HG03571 (cell line): ENCODE measurements around the gene ERN1.

Experiments used
- ATAC-seq: cut with Tn5 transposase; IDR thresholded peaks from one replicate; pipeline ENCODE4 v1.9.1; 2021; ENCODE audit not compliant: unreplicated experiment

The ERN1 gene

DNA sequence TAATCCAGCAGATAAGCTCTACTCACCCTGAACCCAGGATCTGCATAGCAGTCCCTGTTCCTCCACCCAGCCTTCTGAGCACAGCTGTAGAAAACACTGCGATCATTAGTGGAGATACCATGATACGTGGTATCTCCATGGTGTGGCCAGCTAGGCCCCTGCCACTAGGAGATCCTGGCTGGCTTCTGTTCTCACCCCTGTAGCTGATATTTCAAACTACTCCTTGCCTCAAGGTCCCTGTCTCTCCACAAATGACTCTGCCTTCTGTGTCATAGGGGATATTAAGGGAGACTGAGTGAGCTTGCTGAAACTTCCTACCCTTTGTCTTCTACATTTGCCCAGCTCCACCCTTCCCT is 44.3 kb downstream of the ERN1 start:
- ATAC-seq: no peak

DNA sequence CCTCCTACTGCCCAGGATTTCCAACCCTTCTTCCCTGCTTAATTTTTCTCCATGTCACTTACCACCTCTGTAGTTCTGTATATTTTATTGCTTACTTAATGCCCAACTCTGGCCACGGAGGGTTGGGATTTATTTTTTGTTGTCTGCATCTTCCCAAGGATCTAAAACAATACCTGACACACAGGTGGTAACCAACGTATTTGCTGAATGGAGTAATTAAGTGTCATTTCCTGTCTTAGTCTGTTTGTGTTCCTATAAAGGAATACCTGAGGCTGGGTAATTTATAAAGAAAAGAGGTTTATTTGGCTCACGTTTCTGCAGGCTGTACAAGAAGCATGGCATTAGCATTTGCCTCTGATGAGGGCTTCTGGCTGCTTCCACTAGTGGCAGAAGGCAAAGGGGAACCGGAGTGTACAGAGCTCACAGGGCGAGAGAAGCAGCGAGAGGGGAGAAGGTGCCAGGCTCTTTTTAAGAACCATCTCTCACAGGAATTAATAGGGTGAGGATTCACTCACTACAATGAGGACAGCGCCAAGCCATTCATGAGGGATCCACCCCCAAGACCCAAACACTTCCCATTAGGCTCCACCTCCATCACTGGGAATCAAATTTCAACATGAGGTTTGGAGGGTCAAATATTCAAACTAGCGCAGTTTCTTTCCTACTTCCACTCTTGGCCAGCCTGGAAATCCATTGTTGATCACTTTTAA is 44.8 kb downstream of the ERN1 start:
- no peak for ATAC-seq

DNA sequence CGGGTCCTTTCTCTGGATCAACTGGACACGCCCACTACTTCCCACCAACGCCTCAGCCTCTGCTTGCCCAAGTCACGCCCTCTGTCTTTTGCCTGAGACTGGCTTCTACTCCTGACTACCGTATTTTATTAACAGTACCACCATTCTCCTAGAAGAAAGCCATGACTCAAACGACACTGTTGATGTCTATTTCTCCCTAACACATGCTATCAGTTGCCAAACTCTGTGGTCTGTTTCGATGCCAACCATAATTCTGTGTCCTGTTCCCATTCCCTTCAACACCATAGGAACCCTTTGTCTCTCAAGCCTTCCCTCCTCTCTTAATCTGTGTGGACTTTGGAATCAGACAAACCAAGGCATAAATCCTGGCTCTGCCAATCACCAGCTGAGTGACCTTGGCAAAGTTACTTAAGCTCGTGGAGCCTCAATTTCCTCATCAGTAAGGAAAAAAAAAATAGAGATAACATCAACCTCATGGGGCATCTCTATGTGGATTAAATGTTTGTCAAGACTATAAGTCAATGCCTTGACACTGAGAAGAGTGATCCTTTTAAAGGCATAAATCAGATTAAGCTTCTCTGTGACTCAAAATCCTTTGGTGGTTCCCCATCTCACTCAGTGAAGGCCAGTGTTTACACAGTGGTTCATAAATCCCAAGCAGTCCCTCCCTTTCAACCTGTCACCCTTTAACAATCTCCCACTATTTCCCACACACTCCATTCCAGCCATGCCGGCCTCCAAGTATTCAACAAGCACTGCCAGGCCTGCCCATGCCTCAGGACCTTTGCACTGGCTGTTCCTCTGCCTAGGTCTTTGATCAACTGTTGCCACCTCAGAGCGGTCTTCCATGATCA is 45.6 kb downstream of the ERN1 start:
- no peak for ATAC-seq

DNA sequence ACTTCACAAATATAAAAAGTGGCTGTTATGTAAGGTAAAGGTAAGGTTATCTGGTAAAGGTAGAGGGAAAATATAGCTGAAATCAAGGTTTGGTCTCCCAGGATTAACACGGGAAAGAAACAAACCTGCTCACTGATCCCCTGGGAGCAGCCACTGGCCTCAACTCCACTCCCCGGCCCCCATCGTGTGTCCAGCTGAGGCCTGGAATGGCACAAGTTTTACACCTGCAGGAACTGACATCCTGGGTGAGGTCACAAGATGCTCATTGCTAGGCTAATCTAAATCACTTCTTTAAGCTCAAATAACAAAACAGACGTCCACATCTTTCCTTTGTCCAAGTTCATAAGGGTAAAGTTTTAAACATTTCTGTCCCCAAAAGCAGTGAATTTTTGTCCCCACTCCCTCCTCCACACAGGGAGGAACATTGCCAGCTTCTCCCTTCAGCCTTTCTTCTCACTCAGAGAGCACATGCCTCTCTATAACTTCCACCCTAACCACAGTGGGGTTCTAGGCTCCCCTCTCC is 46.3 kb downstream of the ERN1 start:
- no peak for ATAC-seq

DNA sequence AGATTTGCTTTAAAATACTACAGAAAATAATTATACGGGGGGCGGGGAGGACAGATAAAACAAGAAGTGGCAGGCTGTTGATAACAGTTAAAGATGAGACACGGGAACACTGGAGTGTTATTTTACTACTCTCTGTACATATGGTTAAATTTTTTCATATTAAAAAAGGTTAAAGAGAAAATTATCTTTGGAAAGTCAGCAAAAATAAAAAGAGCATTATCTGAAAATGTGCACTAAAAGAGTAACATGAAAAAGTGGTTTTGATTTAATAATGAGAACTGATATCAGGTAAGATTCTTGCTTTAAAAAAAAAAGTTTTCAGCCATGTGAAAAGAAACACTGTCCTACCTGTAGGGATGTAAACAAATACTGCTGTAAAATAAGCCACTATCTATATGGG is 46.9 kb downstream of the ERN1 start:
- no peak for ATAC-seq

DNA sequence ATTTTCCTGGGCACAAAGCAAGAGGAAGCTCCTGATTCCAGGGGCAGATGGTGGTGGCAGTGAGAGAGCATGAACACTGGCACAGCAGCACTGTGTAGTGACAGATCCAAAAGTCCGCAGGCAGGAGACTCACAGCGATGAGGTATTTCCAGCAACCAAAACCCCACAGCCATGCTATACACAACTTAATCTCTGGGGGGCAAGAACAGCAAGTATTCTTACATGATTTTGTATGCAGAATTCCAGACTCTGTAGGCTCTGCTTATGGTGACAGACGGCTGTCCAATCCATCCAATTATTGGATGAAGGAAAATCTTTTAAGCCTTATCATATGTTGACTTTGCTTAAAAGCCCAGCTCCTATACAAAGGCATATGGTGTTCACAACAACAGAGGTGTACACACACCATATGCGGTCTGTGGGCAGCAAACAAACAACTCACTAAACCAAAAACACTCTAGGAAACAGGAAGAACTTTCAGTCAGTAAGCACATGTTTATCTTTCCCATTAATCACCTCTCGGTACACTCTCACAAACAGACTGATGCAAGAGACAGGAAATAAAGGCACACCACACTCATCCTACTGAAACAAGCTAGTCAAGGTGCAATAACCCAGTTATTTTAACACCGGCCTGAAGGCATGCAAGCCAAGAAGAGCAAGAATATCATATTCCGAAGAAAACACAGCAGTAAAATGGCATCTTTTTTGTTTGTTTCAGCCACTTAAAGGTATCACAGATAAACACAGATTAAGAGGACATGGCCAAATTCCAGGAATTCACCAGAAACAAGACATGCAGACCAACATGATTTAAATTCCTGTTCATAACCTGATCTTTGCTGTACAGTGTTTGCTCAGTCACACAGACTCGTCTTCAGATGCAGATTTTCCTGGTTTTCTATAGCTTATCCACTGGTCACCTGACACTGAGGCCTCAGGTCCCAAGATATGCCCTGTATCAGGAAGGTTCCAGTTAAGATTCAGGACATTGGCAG is 47.8 kb downstream of the ERN1 start:
- ATAC-seq: peak; percentile 57

DNA sequence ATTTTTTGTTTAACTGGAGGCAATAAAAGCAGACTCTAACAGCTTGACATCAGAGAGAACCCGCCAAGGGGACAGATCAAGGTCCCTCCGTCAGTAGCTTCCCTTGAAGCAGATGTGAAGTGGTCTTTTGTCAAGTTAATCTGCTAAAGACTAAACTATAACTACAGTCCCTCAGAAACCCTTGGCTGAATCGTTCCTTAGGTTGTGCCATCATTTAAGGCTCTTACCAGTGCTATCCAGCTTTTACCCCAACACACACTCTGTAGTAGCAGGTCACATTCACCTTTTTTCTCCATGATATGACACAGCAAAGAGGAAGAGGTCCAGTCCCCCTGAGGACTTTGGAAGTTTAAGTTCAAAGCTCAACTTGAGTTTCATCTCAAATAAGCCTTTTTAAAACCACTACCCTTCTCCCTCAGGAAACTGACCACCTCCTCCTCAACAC is 49.7 kb downstream of the ERN1 start:
- no peak for ATAC-seq

DNA sequence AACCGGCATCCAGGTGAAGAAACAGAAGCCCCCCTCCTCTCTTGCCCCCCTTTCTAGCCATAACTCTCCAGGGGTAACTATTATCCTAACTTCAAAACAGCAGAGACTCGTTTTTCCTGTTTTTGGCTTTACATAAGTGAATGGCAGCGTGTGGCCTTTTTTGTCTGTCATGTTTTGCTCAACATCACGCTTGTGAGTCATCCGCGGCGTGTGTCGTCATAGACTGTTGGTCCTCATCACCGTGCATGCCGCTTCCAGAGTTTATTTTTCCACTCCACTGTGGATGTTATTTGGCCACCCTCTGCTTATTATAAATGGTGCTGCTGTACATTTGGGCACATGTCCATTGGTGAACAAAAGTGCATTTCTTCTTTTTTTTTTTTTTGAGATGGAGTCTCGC is 52.6 kb downstream of the ERN1 start:
- ATAC-seq: no peak

DNA sequence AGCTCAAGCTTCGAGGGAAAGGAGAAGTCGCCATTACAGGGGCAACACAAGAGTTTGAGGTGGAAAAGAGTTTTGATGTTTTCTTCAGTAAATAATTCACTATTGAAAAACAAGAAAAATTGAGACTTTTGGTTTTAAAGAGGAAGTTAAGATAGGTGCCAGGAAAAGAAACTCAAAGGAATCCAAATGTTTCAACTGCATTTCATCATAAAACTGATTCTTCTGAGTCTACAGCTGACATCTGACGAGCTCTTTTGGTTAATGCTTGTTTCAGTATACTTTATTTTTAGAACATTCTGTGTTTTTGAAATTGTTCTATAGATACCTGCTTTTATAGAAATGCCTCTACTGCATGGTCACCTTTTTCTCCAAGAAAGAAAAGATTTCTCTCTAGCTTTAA is 54.0 kb downstream of the ERN1 start:
- ATAC-seq: no peak

DNA sequence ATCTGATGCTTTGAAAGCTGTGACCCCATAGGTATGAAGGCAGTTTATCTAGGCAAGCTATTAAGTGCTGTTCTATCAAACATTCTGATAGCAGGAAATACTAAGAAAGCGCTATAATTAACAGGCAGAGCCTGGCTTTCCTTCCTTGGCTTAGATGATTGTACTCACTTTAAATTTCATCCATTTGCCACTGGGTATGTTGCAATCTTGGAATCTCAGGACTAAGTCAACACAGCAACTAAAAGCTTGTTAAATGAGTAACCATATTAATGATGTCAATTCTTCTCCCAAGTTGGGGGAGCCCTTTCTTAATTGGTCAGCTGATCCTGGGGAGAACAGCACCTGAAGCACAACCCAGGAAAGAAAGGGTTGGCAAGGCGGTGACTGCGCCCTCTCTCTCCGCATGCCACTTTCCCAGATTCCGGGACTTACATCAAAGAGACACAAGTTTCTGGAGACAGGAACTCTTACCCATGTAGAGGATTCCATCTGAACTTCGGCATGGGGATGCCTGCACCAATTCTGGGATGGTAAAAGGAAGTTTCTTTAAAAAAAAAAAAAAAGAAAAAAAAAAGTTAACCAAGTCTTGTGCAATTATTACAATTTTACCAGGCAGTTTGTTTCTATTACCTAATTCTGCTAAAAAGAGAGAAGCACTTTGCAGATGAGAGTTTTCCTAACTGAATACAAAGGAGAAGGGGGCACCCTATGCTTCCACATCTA is 55.1 kb downstream of the ERN1 start:
- ATAC-seq: no peak

DNA sequence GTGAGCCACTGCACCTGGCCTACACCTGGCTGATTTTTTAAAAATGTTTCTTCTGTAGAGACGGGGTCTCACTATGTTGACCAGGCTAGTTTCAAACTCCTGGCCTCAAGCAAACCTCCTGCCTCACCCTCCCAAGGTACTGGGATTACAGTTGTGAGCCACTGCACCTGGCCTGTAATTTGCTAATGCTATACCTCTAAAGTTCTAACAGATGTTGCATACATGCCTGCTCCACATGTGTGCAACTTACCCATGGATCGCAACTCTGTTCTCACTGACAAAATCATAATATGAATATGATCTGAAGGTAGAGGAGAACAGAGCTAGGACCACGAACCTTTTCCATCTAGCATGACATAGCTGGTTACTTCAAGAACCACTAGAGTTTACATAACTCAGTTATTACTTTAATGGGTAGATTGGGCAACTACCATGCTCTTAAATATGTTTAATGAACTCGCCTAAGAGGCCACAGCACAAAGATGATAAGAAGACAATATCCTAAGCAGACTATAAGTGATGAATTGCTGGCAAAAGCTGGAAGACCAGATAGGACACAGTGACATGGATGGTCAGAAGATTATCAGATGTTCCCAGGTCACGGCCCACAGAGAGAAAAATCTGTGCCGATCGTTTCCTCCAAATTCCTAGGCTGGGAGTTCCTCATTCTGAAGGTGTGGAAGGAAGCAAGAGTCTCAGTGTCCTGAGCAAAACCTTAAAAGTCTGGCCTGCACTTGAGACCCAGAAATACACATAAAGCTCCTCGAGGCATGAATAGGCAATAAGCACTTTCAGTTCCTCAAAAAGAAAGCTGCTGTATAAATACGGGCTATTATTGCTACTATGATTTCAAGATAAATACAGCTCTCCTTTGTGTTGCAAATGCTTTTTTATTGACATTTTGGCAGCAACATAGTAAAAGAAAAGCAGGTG is 55.9 kb downstream of the ERN1 start:
- peak; percentile 76 for ATAC-seq

DNA sequence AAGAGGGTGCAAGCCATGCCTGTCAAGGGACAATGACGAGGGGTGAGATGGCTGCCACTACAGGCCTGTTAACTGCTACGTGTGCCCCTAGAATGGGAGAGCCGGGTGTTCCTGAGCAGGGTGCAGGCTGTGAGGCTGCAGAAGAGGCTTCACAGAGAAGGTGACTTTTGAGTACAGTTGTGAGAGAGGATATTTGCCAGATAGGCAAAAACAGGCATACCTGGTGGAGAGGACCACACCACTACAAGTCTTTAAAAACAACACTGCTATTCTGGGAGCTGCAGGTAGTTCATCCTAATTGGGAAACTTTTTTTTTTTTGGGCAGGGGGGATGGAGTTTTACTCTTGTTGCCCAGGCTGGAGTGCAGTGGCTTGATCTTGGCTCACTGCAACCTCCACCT is 58.8 kb downstream of the ERN1 start:
- no peak for ATAC-seq

DNA sequence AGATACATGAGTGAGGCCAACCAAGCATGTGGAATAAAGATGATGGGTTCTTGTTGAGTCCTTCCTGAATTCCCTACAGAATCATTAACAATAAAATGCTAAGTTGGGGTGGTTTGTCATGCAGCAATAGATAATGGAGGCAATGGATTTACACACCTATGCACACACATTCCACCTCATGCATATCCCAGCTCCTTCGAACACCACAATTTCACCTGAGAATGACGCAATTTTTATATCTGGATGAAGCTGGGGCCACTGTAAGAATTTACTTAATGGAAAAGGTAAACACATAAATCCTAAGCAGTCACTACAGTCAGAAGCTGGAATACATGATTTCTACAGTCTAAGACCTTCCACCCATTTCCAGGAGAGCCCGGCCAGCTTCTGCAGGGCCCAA is 59.7 kb downstream of the ERN1 start:
- no peak for ATAC-seq

DNA sequence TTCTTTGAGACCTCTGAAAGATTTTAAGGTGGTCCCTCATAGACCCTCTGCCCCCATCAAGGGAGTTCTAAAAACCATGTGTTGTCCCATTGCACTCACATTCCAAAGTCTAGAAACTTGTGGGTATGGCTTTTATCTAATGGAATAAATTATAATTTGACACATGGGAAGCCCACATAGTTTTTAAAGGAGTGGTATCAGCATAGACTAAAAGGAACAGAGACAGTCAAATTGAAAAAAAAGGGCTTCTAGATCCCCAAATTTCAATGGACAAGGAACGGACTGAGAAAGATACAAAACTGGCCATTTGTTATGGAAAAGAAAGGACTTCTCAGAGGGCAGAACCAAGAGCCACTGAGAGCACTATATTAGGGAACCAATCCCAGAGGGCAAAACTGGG is 60.8 kb downstream of the ERN1 start:
- ATAC-seq: no peak

DNA sequence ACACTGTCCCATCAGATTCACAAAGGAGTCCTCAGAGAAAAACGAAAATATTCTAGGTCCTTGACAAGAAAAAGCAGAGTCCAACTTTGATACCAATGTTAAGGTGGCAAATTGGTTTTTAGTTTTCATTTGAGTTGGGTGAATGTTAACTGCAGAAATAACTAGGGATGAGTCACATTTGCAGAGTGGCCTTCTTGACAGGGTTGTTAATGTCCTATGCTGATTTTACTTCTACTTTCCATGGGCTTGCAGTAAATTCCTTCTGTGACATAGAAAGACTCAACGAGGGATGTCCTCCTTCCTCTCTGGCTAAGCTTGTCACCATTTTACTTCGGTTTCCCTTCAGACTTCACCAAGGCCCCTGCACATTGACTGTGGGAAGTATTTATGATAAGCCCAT is 62.3 kb downstream of the ERN1 start:
- no peak for ATAC-seq

DNA sequence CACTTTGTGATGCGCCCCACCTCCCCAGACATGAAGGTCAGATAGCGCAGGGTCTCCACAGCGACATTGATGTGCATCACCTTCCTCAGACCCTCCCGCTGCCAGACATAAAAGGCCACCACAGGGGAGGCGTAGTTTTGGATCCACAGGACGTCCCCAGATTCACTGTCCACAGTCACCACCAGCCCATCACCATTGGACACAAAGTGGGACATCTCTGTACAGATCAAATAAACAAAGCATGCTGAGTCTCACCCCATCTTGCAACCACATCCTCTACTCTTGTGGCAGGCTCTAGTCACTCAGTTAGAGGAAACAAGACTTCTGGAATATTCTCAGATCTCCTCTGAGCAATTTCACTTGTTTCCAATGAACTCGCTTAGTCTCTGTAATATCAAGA is 63.2 kb downstream of the ERN1 start:
- no peak for ATAC-seq

DNA sequence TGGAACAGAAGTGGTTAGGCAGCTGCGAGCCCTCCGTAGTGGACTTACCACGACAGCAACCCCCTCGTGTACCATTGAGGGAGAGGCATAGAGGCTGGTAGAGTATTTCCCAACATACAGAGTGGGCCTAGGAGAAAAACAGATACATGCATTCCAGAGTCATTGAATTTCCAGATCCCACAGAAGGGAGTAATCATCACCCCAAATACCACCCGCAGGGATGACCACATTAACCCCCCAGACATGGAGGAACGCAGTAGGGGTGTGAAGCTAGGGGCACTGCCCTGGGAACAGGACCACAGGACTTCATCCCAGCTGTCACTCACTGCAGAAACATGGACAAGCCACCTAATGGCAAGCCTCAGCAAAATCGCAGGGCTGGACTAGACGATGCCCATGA is 64.8 kb downstream of the ERN1 start:
- no peak for ATAC-seq

DNA sequence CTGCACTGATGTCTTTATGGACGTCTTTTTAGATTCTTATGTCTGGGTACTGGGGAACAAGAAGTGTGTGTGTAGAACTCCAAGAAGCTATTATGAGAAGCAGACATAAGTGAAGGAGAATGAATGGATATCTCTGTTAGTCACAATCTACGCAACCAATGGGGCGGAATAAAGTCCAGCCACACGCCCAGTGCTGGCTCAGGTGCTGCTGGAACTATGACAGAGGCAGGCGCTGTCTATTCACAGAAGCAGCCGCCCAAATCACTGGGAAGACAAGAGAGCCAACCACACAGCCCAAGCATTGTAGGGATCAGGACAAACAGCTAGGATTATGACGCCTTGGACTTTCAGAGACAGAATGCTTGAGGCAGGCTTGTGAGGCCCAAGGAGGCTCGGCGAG is 65.6 kb downstream of the ERN1 start:
- ATAC-seq: no peak

DNA sequence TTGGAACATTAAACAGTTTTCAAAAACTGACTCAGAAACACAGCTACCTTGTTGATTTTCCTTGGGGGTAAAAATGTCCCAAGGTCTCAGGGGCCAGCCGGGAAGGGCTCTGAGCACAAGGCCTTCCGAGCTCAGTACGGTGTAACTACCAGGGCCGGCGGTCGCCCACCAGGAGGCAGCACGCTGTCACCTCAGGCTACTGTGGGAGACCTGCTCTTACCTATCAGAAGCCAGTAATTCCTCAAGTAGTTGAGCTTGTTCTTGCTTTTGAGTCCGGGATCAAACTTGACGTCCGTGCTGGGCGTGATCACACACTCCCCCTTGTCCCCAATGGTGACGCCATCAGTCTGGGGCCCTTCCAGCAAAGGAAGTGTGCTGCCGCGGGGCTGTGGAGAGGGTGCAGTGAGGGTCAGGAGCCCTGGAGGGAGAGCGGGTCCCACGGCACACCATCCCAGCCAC is 66.1 kb downstream of the ERN1 start:
- ATAC-seq: no peak
